GM19240 (cell line): ENCODE measurements around the gene TRIM69.
"Not testable (repeated sequence)": the region's sequence is repeated elsewhere in the genome, so short reads cannot be mapped to it uniquely, and the experiment has no call there.

Experiments
- DNase-seq: peaks from one replicate; pipeline ENCODE4 v3.0.0; 2011; ENCODE audit warnings: low spot score; ENCODE audit not compliant: insufficient read length

TRIM69 gene

DNA sequence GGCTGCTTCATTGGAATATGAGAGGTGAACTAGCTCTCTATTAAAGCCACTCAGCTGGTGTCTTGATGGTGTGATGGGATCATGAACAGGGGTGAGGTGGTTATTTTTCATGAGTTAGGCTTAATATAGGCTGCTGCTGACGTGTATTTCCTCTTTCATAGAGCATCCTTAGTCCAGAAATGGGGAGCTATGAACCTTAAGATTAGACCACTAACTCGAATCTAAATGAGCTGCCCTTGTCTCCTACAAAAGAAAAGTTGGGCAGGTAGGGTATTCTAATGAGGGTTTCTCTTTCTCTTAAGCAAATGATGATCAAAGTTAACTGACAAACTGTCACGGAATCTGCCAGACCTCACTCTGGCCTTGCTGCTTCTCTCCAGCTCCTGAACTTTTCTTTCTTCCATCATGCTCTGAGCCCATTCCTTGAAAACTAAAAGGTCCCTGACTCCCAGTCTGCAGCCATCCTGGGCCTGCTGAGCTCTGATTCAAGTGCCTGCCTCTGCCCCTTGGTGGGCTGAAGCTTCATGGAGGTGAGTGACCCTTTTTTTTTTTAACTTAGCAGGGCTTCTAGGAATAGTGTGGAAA, at the start of gene TRIM69:
Gene TRIM69, plus strand, starts transcription at position 348 of the 585 bp plus-strand sequence. Its CDS starts 177 bp downstream, at position 525.
- DNase-seq: no peak

DNA sequence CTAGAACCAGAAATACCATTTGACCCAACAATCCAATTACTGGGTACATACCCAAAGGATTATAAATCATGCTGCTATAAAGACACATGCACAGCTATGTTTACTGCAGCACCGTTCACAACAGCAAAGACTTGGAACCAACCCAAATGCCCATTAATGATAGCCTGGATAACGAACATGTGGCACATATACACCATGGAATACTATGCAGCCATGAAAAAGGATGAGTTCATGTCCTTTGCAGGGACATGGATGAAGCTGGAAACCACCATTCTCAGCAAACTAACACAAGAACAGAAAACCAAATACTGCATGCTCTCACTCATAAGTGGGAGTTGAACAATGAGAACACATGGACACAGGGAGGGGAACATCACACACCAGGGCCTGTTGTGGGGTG, 47.0 kb upstream of the TRIM69 start:
- DNase-seq: not testable (repeated sequence)

- DNase-seq: not testable (repeated sequence)
Observed at GRCh38 chr15:44690245-44690644, 46.1 kb upstream of the TRIM69 start.

DNA sequence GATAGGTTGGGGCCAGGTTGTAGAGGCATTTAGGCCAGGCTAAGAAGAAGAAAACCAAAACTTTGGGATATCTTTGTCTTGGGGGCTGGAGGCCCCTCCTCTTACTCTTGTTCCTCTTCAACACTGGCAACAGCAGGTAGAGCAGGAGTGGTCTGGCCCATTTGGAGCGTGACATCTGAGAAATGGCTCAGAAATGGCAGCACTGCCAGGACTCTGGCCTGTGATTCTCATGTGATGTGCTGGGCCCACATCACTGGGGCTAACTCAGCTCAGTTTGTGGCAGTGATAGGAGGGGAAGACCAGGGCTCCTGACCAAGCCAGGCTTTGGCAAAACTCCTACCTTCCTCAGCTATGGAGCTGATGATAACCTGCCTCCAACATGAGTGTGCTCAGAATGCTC, 43.7 kb upstream of the TRIM69 start:
- no peak for DNase-seq

DNA sequence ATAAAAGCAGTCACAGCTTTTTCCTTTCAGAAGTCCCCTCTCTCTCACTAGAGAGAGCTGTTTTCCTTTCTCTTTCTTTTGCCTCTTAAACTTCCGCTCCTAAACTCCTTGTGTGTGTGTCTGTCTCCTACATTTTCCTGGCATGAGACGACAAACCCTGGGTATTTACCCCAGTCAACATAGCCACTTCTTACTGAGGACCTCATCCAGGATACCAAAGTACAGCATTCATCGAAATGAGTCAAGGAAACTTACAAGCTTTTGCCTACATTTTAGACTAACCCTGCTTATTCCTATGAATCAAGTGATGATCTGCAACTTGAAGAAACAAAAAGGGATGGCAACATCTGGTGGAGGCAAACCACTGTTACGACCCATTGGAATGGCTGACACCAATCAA, 41.9 kb upstream of the TRIM69 start:
- DNase-seq: no peak

DNA sequence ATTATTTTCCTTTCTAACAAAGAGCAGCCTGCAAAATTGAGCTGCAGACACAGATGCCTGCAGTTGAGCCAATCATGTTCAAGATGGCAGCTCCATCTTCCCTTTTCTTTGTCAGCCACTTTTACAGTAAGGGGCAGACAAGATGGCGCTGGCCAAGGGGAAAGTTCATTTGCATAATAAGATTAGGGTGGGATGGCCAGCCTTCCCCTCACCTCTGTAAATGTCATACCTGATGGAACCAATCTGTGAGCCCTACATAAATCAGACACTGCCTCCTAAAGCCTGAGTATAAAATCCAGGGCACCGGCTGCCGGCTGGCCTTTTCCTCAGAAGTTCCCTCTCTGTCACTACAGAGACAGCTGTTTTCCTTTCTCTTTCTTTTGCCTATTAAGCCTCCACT, 41.0 kb upstream of the TRIM69 start:
- no peak for DNase-seq

GRCh38 chr15:44697014-44697413, 39.3 kb upstream of the TRIM69 start:
- DNase-seq: no peak

GRCh38 chr15:44698641-44699040, 37.7 kb upstream of the TRIM69 start:
- DNase-seq: no peak

DNA sequence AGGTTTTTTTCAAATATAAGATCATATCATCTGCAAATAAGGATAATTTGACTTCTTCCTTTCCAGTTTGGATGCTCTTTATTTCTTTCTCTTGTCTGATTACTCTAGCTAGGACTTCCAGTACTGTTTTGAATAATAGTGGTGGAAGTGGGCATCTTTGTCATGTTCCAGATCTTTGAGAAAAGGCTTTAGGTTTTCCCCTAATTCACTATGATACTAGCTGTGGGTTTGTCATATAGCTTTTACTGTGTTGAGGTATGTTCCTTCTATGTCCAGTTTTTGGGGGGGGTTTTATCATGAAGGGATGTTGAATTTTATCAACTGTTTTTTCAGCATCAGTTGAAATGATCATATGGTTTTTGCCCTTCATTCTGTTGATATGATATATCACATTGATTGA, 35.7 kb upstream of the TRIM69 start:
- not testable (repeated sequence) for DNase-seq

DNA sequence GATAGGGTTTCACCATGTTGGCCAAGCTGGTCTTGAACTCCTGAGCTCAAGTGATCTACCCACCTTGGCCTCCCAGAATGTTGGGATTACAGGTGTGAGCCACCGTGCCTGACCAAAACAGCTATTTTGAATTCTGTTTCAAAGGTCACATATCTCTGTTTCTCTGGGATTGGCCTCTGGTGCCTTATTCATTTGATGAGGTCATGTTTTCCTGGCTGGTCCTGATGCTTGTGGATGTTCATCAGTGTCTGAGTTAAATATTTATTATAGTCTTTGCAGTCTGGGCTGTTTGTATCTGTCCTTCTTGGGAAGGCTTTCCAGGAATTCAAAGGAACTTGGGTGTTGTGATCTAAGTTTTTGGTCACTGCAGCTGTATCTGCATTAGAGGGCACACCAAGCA, 30.3 kb upstream of the TRIM69 start:
- no peak for DNase-seq

- DNase-seq: no peak
Observed at GRCh38 chr15:44706401-44706800, 29.9 kb upstream of the TRIM69 start.

GRCh38 chr15:44706946-44707636, 29.2 kb upstream of the TRIM69 start:
- no peak for DNase-seq

GRCh38 chr15:44710236-44711095, 25.9 kb upstream of the TRIM69 start:
- no peak for DNase-seq

DNA sequence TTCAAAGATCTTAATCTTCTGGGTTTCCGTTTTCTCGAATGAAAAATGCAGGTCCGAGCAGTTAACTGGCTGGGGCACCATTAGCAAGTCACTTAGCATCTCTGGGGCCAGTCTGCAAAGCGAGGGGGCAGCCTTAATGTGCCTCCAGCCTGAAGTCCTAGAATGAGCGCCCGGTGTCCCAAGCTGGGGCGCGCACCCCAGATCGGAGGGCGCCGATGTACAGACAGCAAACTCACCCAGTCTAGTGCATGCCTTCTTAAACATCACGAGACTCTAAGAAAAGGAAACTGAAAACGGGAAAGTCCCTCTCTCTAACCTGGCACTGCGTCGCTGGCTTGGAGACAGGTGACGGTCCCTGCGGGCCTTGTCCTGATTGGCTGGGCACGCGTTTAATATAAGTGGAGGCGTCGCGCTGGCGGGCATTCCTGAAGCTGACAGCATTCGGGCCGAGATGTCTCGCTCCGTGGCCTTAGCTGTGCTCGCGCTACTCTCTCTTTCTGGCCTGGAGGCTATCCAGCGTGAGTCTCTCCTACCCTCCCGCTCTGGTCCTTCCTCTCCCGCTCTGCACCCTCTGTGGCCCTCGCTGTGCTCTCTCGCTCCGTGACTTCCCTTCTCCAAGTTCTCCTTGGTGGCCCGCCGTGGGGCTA, 25.1 kb upstream of the TRIM69 start, which contains the start of the genes B2M and PATL2:
Gene B2M, plus strand, starts transcription at position 422 of the 647 bp plus-strand sequence. Its CDS starts 30 bp downstream, at position 452.
Gene PATL2, minus strand, starts transcription at position 228 of the 647 bp plus-strand sequence. CDS start 34,833 bp downstream, outside the sequence.
- peak; percentile 37 for DNase-seq

DNA sequence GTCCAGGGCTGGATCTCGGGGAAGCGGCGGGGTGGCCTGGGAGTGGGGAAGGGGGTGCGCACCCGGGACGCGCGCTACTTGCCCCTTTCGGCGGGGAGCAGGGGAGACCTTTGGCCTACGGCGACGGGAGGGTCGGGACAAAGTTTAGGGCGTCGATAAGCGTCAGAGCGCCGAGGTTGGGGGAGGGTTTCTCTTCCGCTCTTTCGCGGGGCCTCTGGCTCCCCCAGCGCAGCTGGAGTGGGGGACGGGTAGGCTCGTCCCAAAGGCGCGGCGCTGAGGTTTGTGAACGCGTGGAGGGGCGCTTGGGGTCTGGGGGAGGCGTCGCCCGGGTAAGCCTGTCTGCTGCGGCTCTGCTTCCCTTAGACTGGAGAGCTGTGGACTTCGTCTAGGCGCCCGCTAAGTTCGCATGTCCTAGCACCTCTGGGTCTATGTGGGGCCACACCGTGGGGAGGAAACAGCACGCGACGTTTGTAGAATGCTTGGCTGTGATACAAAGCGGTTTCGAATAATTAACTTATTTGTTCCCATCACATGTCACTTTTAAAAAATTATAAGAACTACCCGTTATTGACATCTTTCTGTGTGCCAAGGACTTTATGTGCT, 24.5 kb upstream of the TRIM69 start:
- no peak for DNase-seq

GRCh38 chr15:44712346-44713005, 23.9 kb upstream of the TRIM69 start:
- no peak for DNase-seq

GRCh38 chr15:44713006-44713966, 23.0 kb upstream of the TRIM69 start:
- no peak for DNase-seq

DNA sequence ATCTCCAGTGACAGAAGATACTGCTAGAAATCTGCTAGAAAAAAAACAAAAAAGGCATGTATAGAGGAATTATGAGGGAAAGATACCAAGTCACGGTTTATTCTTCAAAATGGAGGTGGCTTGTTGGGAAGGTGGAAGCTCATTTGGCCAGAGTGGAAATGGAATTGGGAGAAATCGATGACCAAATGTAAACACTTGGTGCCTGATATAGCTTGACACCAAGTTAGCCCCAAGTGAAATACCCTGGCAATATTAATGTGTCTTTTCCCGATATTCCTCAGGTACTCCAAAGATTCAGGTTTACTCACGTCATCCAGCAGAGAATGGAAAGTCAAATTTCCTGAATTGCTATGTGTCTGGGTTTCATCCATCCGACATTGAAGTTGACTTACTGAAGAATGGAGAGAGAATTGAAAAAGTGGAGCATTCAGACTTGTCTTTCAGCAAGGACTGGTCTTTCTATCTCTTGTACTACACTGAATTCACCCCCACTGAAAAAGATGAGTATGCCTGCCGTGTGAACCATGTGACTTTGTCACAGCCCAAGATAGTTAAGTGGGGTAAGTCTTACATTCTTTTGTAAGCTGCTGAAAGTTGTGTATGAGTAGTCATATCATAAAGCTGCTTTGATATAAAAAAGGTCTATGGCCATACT, 21.1 kb upstream of the TRIM69 start:
- no peak for DNase-seq

DNA sequence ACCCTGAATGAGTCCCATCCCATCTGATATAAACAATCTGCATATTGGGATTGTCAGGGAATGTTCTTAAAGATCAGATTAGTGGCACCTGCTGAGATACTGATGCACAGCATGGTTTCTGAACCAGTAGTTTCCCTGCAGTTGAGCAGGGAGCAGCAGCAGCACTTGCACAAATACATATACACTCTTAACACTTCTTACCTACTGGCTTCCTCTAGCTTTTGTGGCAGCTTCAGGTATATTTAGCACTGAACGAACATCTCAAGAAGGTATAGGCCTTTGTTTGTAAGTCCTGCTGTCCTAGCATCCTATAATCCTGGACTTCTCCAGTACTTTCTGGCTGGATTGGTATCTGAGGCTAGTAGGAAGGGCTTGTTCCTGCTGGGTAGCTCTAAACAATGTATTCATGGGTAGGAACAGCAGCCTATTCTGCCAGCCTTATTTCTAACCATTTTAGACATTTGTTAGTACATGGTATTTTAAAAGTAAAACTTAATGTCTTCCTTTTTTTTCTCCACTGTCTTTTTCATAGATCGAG, 20.5 kb upstream of the TRIM69 start:
- DNase-seq: no peak
